Measurements from ENCODE around the gene CHRND. TPM values are rescaled to one million over a fixed set of nuclear protein-coding genes. Genes with fewer than 3 reads are reported as not detected.

CHRND gene
- total RNA-seq, 2 experiments from 2014 or later, result not detected

Other genes with a start within 250 kb of the CHRND start
- not detected for gene ALPP, start 147.4 kb upstream of the CHRND start, total RNA-seq
- gene ALPG, start 119.3 kb upstream of the CHRND start, total RNA-seq, result not detected
- not detected for gene ALPI, start 70.0 kb upstream of the CHRND start, total RNA-seq
- under 1 TPM in 1 of 2 experiments, not detected in 1; 0.10 TPM for gene ECEL1, start 38.3 kb upstream of the CHRND start, total RNA-seq
- gene PRSS56, start 5.8 kb upstream of the CHRND start, total RNA-seq, result not detected
- not detected for gene CHRNG, start 13.5 kb downstream of the CHRND start, total RNA-seq
- 1 to 10 TPM; 5.8 to 7.2 TPM for gene TIGD1, start 24.4 kb downstream of the CHRND start, total RNA-seq
- gene EIF4E2, start 24.5 kb downstream of the CHRND start, total RNA-seq, result 10 to 100 TPM; 51.7 to 55.7 TPM
- gene EFHD1, start 107.4 kb downstream of the CHRND start, total RNA-seq, result 1 to 10 TPM in 1 of 2 experiments, under 1 TPM in 1; 0.61 to 1.2 TPM
- 10 to 100 TPM; 50.0 to 51.4 TPM for gene GIGYF2, start 171.2 kb downstream of the CHRND start, total RNA-seq

Measured in activated CD4-positive, alpha-beta memory T cell treated with anti-CD3 and anti-CD28 coated beads for 36 hours (primary cell).